SK-N-SH treated with all-trans-retinoic acid at 6 μM for 48 hours (cell line): Measurements from ENCODE around the gene CTRB2.
"Not testable (repeated sequence)": the region's sequence is repeated elsewhere in the genome, so short reads cannot be mapped to it uniquely, and the experiment has no call there.

Source experiments
- ATAC-seq: fragments of 200-7000 bp; cut with Tn5 transposase; 3 replicates; pipeline ENCODE4 v1.9.1; 2020; ENCODE audit warnings: mild to moderate bottlenecking, moderate library complexity
- ARNTL ChIP-seq: fragments of 450-650 bp; formaldehyde crosslinking; IDR thresholded peaks from 2 replicates; pipeline ENCODE4 v1.5.0; 2020; ENCODE audit warnings: low read depth, mild to moderate bottlenecking, moderate library complexity, borderline replicate concordance
- BACH2 ChIP-seq: fragments of 250-450 bp; sonication (Bioruptor Pico); IDR thresholded peaks from 2 replicates; pipeline ENCODE4 v1.9.0; 2021; ENCODE audit warnings: mild to moderate bottlenecking, borderline replicate concordance
- CREB5 ChIP-seq: fragments of 250-450 bp; sonication (Bioruptor Pico); IDR thresholded peaks from 2 replicates; pipeline ENCODE4 v1.5.1; 2020; ENCODE audit warnings: low read depth, mild to moderate bottlenecking, moderate library complexity
- CSRNP3 ChIP-seq: fragments of 250-450 bp; sonication (Bioruptor Pico); IDR thresholded peaks from 2 replicates; pipeline ENCODE4 v1.5.1; 2021; ENCODE audit warnings: mild to moderate bottlenecking, moderate library complexity
- ESRRG ChIP-seq: fragments of 250-450 bp; sonication (Bioruptor Pico); IDR thresholded peaks from 2 replicates; pipeline ENCODE4 v1.6.1; 2021; ENCODE audit warnings: mild to moderate bottlenecking
- GLIS3 ChIP-seq: fragments of 250-450 bp; sonication (Bioruptor Pico); IDR thresholded peaks from 2 replicates; pipeline ENCODE4 v1.5.0; 2020; ENCODE audit warnings: mild to moderate bottlenecking, moderate library complexity
- ISL1 ChIP-seq: fragments of 250-450 bp; sonication (Bioruptor Pico); IDR thresholded peaks from 2 replicates; pipeline ENCODE4 v2.1.2; 2022; ENCODE audit warnings: mild to moderate bottlenecking, moderate library complexity
- OSR1 ChIP-seq: fragments of 250-450 bp; sonication (Bioruptor Pico); IDR thresholded peaks from 2 replicates; pipeline ENCODE4 v1.8.0; 2022; ENCODE audit warnings: moderate library complexity, mild to moderate bottlenecking, inconsistent platforms
- PATZ1 ChIP-seq: fragments of 250-450 bp; sonication (Bioruptor Pico); IDR thresholded peaks from 2 replicates; pipeline ENCODE4 v1.8.0; 2020; ENCODE audit warnings: mild to moderate bottlenecking, moderate library complexity, borderline replicate concordance
- POU6F1 ChIP-seq: fragments of 250-450 bp; sonication (Bioruptor Pico); IDR thresholded peaks from 2 replicates; pipeline ENCODE4 v1.8.0; 2021; ENCODE audit warnings: low read depth, mild to moderate bottlenecking, moderate library complexity, borderline replicate concordance
- RARB ChIP-seq: fragments of 250-450 bp; sonication (Bioruptor Pico); IDR thresholded peaks from 2 replicates; pipeline ENCODE4 v1.8.0; 2021; ENCODE audit warnings: mild to moderate bottlenecking, moderate library complexity
- SNAI2 ChIP-seq: fragments of 250-450 bp; sonication (Bioruptor Pico); IDR thresholded peaks from 2 replicates; pipeline ENCODE4 v1.5.0; 2020; ENCODE audit warnings: mild to moderate bottlenecking, moderate library complexity
- TCF4 ChIP-seq: fragments of 250-450 bp; sonication (Bioruptor Pico); IDR thresholded peaks from 2 replicates; pipeline ENCODE4 v1.8.0; 2021; ENCODE audit warnings: mild to moderate bottlenecking, moderate library complexity, borderline replicate concordance
- TOX ChIP-seq: fragments of 250-450 bp; sonication (Bioruptor Pico); IDR thresholded peaks from 2 replicates; pipeline ENCODE4 v1.8.0; 2021; ENCODE audit warnings: mild to moderate bottlenecking, moderate library complexity, borderline replicate concordance
- ZC3H10 ChIP-seq: fragments of 250-450 bp; sonication (Bioruptor Pico); IDR thresholded peaks from 2 replicates; pipeline ENCODE4 v1.5.1; 2021; ENCODE audit warnings: mild to moderate bottlenecking, moderate library complexity
- ZFP3 ChIP-seq: fragments of 250-450 bp; sonication (Bioruptor Pico); IDR thresholded peaks from 2 replicates; pipeline ENCODE4 v1.5.0; 2020; ENCODE audit warnings: mild to moderate bottlenecking, moderate library complexity
- ZFP30 ChIP-seq: fragments of 450-650 bp; formaldehyde crosslinking; IDR thresholded peaks from 2 replicates; pipeline ENCODE4 v1.5.0; 2022; ENCODE audit warnings: mild to moderate bottlenecking, moderate library complexity
- ZNF565 ChIP-seq: fragments of 450-650 bp; formaldehyde crosslinking; conservative IDR thresholded peaks from 2 replicates; pipeline ENCODE4 v1.5.0; 2020; ENCODE audit warnings: low read depth, mild to moderate bottlenecking, moderate library complexity
- ZNF70 ChIP-seq: fragments of 450-650 bp; formaldehyde crosslinking; IDR thresholded peaks from 2 replicates; pipeline ENCODE4 v1.5.0; 2020; ENCODE audit warnings: mild to moderate bottlenecking, moderate library complexity

Gene CTRB2

GRCh38 chr16:75216127-75216526 lies 9.2 kb upstream of the CTRB2 start:
- ATAC-seq = no peak
- TF ChIP-seq PATZ1 (CRISPR knock-in tag) = no peak
- no peak for TF ChIP-seq CSRNP3
- TF ChIP-seq ARNTL = no peak
- TF ChIP-seq SNAI2 (CRISPR knock-in tag) = no peak
- no peak for TF ChIP-seq POU6F1 (CRISPR knock-in tag)
- TF ChIP-seq ZC3H10 (CRISPR knock-in tag) = no peak
- TF ChIP-seq, all 23 proteins: peak for 0

- ATAC-seq = not testable (repeated sequence)
Measured at GRCh38 chr16:75211286-75211685, 4.3 kb upstream of the CTRB2 start.

- TF ChIP-seq RARB (CRISPR knock-in tag) (no peak), ZC3H10 (CRISPR knock-in tag) (no peak), GLIS3 (CRISPR knock-in tag) (no peak), ARNTL (no peak), BACH2 (CRISPR knock-in tag) (no peak), PATZ1 (CRISPR knock-in tag) (no peak), ZNF565 (CRISPR knock-in tag) (no peak), ZFP30 (CRISPR knock-in tag) (no peak), ZFP3 (CRISPR knock-in tag) (no peak), TOX (CRISPR knock-in tag) (no peak), CREB5 (CRISPR knock-in tag) (no peak), ESRRG (CRISPR knock-in tag) (no peak), SNAI2 (CRISPR knock-in tag) (no peak), OSR1 (CRISPR knock-in tag) (no peak)
- no peak for ATAC-seq
Measured at GRCh38 chr16:75209944-75210343, 3.0 kb upstream of the CTRB2 start.

- ATAC-seq = not testable (repeated sequence)
Measured at GRCh38 chr16:75209514-75209913, 2.6 kb upstream of the CTRB2 start.

GRCh38 chr16:75208861-75209505 lies 2.0 kb upstream of the CTRB2 start:
- no peak for TF ChIP-seq CSRNP3
- TF ChIP-seq ZFP30 (CRISPR knock-in tag) = no peak
- TF ChIP-seq ISL1 (CRISPR knock-in tag) = no peak
- no peak for TF ChIP-seq TCF4
- no peak for TF ChIP-seq ZNF70 (CRISPR knock-in tag)
- no peak for TF ChIP-seq ZFP3 (CRISPR knock-in tag)

More at GRCh38 chr16:75208861-75209505, 2.0 kb upstream of the CTRB2 start:
- ATAC-seq = no peak
